ENCODE results near the gene POMC.
A peak's percentile ranks its signal among the peaks of the same experiment; 100 is the strongest.
"Not testable (repeated sequence)": the region's sequence is repeated elsewhere in the genome, so short reads cannot be mapped to it uniquely, and the experiment has no call there.

POMC gene

DNA sequence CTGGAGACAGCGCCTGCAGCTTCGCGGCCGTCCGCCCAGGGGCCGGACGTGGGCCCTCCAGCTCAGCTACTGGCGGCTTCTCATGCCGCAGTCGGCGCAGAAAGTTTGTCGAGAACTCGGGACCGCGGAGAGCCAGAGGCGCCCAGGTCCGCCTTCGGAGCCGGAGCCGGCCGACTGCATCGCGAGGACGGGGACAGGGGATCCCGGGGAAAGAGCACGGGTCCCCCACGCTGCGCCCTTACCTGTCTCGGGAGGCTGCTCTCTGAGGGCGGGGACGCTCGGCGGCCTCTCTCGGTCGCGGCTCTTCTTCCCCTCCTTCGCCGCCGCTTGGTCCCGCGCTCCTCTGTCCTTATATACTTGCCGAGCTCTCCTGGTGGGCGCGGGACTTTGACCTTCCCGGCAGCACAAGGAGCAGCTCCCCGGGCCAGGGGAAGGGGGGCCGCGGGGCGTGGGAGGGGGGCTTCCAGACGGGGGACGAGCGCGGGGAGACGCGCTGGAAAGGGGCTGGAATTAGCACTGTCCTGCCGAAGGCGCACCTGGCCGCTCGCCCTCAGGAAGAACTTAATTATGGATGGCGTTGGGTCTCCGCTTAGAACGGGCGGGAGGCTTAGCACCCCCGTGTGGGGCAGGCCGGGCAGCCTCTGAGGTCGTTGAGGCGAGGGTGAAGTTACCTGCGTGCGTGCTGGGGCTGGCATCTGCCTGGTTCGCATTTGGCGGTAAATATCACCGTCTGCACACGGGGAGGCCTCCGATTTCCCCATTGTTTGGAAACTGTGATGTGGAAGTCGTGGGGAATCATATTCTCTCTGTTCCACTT, at the start of gene POMC:
POMC (minus strand) TSS at position 325 of the 817 bp plus-strand sequence. CDS start 3,808 bp downstream, outside the sequence.
- no peaks in the 10 kb centered on the region for H3K9me3 Mint-ChIP-seq
- no peak within 1 kb of the TSS for H3K27ac Mint-ChIP-seq
- H3K27me3 Mint-ChIP-seq: peaks cover 50% of the 10 kb centered on the region
- H3K4me3 Mint-ChIP-seq: peak within 1 kb of the TSS; percentile 67
- peak; percentile 65 for DNase-seq
- no peaks in the 10 kb centered on the region for H3K36me3 Mint-ChIP-seq (ENCODE audit: low read depth)
- H3K4me1 Mint-ChIP-seq (ENCODE audit: low read depth): peaks cover 29% of the 10 kb centered on the region

DNA sequence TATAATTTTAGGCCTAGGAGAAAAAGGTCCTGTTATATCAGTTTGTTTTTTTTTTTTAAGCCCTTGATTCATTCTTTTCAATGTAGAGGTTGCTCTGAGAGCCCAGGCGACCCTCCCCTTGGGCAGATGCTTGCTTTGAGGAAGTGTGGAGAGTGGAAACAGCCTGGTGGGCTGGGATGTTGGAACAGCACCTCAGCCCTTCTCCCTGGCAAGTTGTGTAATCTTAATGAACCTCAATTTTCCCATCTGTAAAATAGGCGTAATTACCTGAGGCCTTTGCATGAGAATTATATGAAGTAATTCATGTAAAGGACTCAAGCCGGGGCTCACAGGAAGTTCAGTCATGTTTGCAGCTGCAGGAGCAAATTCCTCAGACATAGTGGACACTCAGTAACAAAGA, 49.7 kb upstream of the POMC start:
- Mint-ChIP-seq H3K27ac (no peak overlapping the region), H3K4me1 (ENCODE audit: low read depth) (peaks cover 8% of the 10 kb centered on the region), H3K27me3 (no peaks in the 10 kb centered on the region), H3K36me3 (ENCODE audit: low read depth) (no peaks in the 10 kb centered on the region), H3K9me3 (no peaks in the 10 kb centered on the region), H3K4me3 (no peak overlapping the region)
- no peak for DNase-seq

GRCh38 chr2:25215948-25216679, 47.7 kb upstream of the POMC start:
- H3K27me3 Mint-ChIP-seq: no peaks in the 10 kb centered on the region
- peak; percentile 92 for DNase-seq
- no peaks in the 10 kb centered on the region for H3K9me3 Mint-ChIP-seq
- H3K4me1 Mint-ChIP-seq (ENCODE audit: low read depth): peaks cover 14% of the 10 kb centered on the region
- no peaks in the 10 kb centered on the region for H3K36me3 Mint-ChIP-seq (ENCODE audit: low read depth)
- H3K27ac Mint-ChIP-seq: peak overlapping the region; percentile 29
- peak overlapping the region; percentile 69 for H3K4me3 Mint-ChIP-seq

GRCh38 chr2:25215232-25215631, 46.9 kb upstream of the POMC start:
- Mint-ChIP-seq H3K36me3 (ENCODE audit: low read depth) (no peaks in the 10 kb centered on the region), H3K4me3 (peak overlapping the region; percentile 64), H3K4me1 (ENCODE audit: low read depth) (peaks cover 21% of the 10 kb centered on the region), H3K9me3 (no peaks in the 10 kb centered on the region), H3K27ac (peak overlapping the region; percentile 38), H3K27me3 (no peaks in the 10 kb centered on the region)
- no peak for DNase-seq

DNA sequence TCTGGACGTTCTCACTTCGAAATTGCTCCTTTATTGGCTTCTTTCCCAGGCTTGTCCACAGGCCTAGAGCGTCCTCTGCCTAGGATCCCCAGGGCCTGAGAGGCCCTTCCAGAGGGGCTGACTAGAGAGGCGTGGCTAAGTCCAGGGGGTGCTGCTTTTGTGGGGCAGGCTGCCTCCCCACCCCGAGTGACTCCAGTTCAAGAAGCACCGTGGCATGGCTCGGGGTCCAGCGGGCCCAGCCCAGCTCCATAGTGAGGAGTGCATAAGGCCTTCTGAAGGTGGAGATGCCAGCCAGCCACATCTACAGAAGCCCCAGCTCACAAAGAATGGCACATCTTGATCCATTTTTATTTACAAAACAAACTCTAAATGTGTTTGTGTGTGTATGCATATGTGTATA, 44.8 kb upstream of the POMC start:
- H3K4me3 Mint-ChIP-seq: no peak overlapping the region
- no peaks in the 10 kb centered on the region for H3K36me3 Mint-ChIP-seq (ENCODE audit: low read depth)
- H3K9me3 Mint-ChIP-seq: no peaks in the 10 kb centered on the region
- H3K4me1 Mint-ChIP-seq (ENCODE audit: low read depth): peaks cover 35% of the 10 kb centered on the region
- H3K27me3 Mint-ChIP-seq: no peaks in the 10 kb centered on the region
- no peak overlapping the region for H3K27ac Mint-ChIP-seq
- DNase-seq: no peak

DNA sequence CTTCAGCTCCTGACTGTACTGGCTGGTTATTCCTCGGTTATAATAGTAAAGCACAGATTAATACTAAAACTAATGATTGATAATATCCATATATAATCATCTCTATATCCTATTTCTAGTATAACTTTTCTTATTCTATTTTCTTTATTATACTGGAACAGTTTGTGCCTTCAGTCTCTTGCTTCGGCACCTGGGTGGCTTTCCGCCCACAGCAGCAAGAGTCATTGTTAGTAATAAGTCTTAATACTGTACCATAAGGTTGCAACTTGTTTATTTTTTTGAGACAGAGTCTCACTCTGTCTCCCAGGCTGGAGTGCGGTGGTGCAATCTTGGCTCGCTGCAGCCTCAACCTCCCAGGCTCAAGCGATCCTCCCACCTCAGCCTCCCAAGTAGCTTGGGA, 42.5 kb upstream of the POMC start:
- not testable (repeated sequence) for DNase-seq; H3K9me3 Mint-ChIP-seq; H3K4me3 Mint-ChIP-seq; H3K27me3 Mint-ChIP-seq; H3K36me3 Mint-ChIP-seq (ENCODE audit: low read depth)
- H3K4me1 Mint-ChIP-seq (ENCODE audit: low read depth): peaks cover 44% of the 10 kb centered on the region
- peak overlapping the region; percentile 33 for H3K27ac Mint-ChIP-seq

GRCh38 chr2:25207078-25207545, 38.7 kb upstream of the POMC start:
- Mint-ChIP-seq H3K36me3 (ENCODE audit: low read depth) (no peaks in the 10 kb centered on the region), H3K27ac (no peak overlapping the region), H3K27me3 (no peaks in the 10 kb centered on the region), H3K9me3 (no peaks in the 10 kb centered on the region), H3K4me3 (no peak overlapping the region), H3K4me1 (ENCODE audit: low read depth) (peaks cover 46% of the 10 kb centered on the region)
- DNase-seq: no peak

GRCh38 chr2:25204190-25204838, 35.9 kb upstream of the POMC start:
- Mint-ChIP-seq H3K36me3 (ENCODE audit: low read depth) (no peaks in the 10 kb centered on the region), H3K27me3 (no peaks in the 10 kb centered on the region), H3K4me3 (no peak overlapping the region), H3K27ac (no peak overlapping the region), H3K4me1 (ENCODE audit: low read depth) (peaks cover 25% of the 10 kb centered on the region), H3K9me3 (no peaks in the 10 kb centered on the region)
- DNase-seq: no peak

DNA sequence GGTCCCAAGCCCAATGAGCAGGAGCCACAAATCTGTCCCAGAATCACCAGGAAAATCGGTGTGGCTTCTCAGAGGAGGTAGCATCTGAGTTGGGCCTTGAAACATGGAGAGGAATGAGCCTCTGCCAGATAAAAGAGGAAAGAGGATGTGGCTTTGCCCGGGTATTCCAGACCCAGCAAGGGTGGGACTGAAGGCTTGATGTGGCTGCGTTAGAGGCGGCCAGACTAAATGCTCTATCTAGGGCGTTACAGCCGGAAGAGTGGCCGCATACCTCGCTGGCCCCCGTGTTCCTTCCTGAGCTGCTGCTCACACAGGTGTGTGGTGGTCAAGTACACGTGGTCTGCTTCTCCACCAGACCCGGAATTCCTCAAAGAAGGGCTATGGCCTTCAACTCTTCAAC, 33.9 kb upstream of the POMC start:
- Mint-ChIP-seq H3K36me3 (ENCODE audit: low read depth) (no peaks in the 10 kb centered on the region), H3K4me1 (ENCODE audit: low read depth) (peaks cover 14% of the 10 kb centered on the region), H3K27me3 (no peaks in the 10 kb centered on the region), H3K9me3 (no peaks in the 10 kb centered on the region), H3K27ac (no peak overlapping the region), H3K4me3 (no peak overlapping the region)
- no peak for DNase-seq

- no peaks in the 10 kb centered on the region for H3K9me3 Mint-ChIP-seq
- no peak overlapping the region for H3K27ac Mint-ChIP-seq
- DNase-seq: no peak
- H3K27me3 Mint-ChIP-seq: no peaks in the 10 kb centered on the region
- no peaks in the 10 kb centered on the region for H3K36me3 Mint-ChIP-seq (ENCODE audit: low read depth)
- H3K4me1 Mint-ChIP-seq (ENCODE audit: low read depth): peaks cover 10% of the 10 kb centered on the region
- no peak overlapping the region for H3K4me3 Mint-ChIP-seq
These were observed 33.4 kb upstream of the POMC start for GRCh38 chr2:25201794-25202193.

DNA sequence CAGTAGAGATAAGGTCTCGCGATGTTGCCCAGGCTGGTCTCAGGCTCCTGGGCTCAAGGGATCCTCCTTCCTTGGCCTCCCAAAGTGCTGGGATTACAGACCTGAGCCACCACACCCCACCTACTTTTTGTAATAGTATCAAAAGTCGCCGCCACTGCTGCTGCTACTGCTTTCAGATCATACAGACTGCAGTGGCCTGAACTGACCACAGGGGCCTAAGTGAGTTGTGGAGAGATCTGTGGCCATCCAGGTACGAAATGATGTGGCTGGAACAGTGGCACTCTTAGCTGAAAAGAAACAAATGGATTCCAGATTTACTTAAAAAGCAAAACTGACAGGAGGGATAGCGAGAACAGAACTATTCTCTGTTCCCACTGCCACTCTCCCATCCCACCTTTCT, 32.9 kb upstream of the POMC start:
- DNase-seq: no peak
- Mint-ChIP-seq H3K9me3 (no peaks in the 10 kb centered on the region), H3K4me1 (ENCODE audit: low read depth) (peaks cover 9% of the 10 kb centered on the region), H3K36me3 (ENCODE audit: low read depth) (no peaks in the 10 kb centered on the region), H3K4me3 (no peak overlapping the region), H3K27ac (no peak overlapping the region), H3K27me3 (no peaks in the 10 kb centered on the region)

- Mint-ChIP-seq H3K27me3 (no peaks in the 10 kb centered on the region), H3K9me3 (no peaks in the 10 kb centered on the region), H3K27ac (no peak overlapping the region), H3K4me3 (no peak overlapping the region), H3K4me1 (ENCODE audit: low read depth) (peaks cover 9% of the 10 kb centered on the region), H3K36me3 (ENCODE audit: low read depth) (no peaks in the 10 kb centered on the region)
- DNase-seq: no peak
These were observed 30.2 kb upstream of the POMC start for GRCh38 chr2:25198576-25198975.

- H3K27me3 Mint-ChIP-seq: no peaks in the 10 kb centered on the region
- peaks cover 8% of the 10 kb centered on the region for H3K4me1 Mint-ChIP-seq (ENCODE audit: low read depth)
- no peak overlapping the region for H3K4me3 Mint-ChIP-seq
- no peak overlapping the region for H3K27ac Mint-ChIP-seq
- no peak for DNase-seq
- H3K9me3 Mint-ChIP-seq: no peaks in the 10 kb centered on the region
- no peaks in the 10 kb centered on the region for H3K36me3 Mint-ChIP-seq (ENCODE audit: low read depth)
These were observed 29.8 kb upstream of the POMC start for GRCh38 chr2:25198209-25198525.

DNA sequence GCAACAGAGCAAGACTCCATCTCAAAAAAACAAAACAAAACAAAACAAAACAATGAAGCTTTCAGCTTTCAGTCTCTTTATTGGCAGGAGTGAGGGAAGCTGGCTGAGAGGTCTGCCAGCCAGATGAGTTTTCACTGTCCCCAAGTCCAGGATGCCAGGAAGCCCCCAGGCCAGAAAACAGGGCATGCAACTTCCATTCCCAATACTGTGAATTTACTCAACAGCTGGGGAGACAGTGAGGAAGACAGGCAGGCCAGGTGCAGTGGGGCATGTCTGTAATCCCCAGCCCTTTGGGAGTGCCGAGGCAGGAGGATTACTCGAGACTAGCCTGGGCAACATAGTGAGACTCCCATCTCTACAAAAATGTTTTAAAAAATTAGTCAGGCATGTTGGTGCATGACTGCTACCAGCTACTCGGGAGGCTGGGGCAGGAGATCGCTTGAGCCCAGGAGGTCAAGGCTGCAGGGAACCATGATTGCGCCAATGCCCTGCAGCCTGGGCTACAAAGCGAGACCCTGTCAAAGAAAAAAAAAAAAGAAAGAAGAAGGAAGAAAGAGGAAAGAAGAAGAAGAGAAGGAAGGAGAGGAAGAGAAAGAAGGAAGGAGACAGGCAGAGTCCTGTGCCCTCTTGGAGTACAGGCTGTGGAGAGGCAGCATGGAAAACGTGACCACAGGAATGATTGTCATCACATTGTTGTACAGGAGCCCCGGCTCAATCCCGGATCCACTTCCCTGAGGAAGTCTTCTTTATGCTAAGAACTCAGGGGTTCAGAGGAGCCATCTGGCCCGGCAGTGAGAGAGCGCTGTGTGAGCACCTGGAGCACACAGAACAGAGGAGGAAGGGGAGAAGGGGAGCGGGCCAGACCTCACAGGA, 29.2 kb upstream of the POMC start:
- no peak overlapping the region for H3K4me3 Mint-ChIP-seq
- H3K27ac Mint-ChIP-seq: no peak overlapping the region

More for the DNA sequence above, 29.2 kb upstream of the POMC start:
- Mint-ChIP-seq H3K27me3 (no peaks in the 10 kb centered on the region), H3K4me1 (ENCODE audit: low read depth) (peaks cover 6% of the 10 kb centered on the region), H3K36me3 (ENCODE audit: low read depth) (no peaks in the 10 kb centered on the region), H3K9me3 (no peaks in the 10 kb centered on the region)
- DNase-seq: no peak

All from activated T-cell treated with anti-CD3 and anti-CD28 coated beads, Interleukin-2, amount 50 U/mL, for 24 hours (primary cell).